HUDEP-2 (cell line): ENCODE measurements around the gene INTS1.
A peak's percentile ranks its signal among the peaks of the same experiment; 100 is the strongest.

Experiments used
- DNase-seq, 76 experiments: peaks; one replicate each; lab custom pipeline; 2025; ENCODE audit not compliant: unreplicated experiment in 76 of 76; lab: John Stamatoyannopoulos, UW

INTS1 gene

DNA sequence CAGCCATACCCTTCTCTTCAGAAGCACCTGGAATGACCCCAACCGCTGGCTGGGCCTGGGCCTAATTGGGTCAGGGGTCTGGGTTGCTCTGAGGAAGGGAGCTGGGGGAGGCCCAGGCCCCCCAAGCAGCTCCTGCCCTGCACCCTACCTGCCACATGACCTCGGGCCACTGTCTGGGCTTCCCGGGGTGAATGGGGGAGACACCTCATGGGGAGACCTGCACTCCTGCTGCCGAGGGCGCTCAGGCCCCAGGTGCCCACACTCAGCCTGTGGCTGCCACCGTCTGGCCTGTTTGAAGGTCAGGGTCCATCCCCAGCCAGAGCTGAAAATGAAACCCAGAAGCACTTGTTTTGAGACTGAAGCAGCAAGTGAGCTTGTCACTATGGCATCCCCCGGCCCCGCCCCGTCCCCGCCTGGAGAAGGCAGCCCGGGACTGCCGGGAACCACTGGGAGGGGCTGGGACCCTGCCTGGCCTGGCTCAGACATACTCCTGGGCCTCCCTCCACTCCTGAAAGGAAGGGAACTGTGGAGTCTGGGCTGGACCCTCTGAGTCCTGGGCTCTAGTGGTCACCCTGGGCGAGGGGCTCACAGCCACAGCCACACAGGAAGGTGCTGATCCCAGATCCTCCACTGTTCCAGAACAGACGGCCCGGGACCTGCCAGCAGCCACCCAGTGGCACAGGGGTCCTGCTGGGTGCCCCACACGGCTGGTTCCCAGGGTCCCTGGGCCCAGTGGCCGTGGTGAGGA, 37.5 kb downstream of the INTS1 start:
- DNase-seq: peak in 15 of 76 experiments; percentile 14 to 42 (median 26)

DNA sequence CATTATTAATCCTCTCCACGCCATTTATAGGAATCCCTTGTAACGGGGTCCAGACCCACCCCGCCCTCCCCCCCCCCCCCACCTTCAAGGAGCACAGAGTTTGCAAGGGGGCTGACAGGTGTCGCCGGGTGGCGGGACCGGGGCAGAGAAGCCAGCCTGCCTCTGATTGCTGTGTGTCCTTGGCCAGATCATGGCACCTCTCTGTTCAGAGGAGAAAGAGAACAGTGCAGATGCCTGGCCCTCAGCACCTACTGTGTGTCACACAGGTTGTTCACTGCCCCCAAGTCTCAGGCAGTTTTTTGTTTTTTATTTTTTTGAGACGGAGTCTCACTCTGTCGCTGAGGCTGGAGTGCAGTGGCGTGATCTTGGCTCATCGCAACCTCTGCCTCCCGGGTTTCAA, 39.5 kb downstream of the INTS1 start:
- DNase-seq: no peak

GRCh38 chr7:1463676-1464223, 40.4 kb downstream of the INTS1 start:
- DNase-seq: peak in 1 of 76 experiments; percentile 30

GRCh38 chr7:1461646-1462375, 42.4 kb downstream of the INTS1 start:
- peak in 27 of 76 experiments; percentile 32 to 94 (median 49) for DNase-seq

DNA sequence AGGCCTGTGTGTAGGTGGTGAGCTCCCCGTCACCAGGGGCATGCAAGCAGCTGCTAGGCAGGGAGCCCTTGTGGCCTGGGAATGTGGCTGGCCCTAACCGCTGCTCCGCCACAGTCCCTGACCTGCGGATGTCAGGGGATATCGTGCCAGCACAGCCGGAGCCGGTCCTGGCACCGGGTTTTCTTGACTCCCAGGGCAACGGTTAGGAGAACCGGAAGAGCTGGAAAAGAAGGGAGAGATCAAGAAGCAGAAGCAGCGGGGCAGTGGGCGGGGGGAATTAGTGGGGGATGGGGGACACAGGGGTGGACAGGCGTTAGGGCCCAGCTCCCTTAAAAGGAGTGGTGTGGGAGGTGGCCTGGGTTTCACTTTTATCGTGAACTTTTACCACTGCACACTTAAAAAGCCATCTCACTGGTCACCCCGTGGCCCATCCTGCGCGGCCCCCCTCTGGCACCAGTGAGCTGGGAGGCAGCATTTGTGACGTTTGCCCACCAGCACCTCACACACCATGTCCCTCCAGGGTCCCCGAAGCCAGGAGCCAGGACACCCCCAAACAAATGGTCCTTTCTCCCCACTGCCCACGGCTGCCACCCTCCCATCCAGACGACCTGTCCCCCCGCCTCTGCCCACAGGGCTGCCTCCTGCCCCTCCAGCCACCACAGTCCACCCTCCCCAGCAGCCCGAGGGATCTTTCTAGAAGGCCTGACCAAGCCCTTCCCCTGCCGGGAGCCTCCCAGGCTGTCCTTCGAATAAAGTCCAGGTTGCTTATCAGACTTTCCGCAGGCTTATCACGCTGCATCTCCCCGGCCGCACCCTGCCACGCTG, 43.2 kb downstream of the INTS1 start:
- DNase-seq: peak in 73 of 76 experiments; percentile 20 to 94 (median 67)

GRCh38 chr7:1459920-1460820, 44.0 kb downstream of the INTS1 start:
- DNase-seq: peak in 17 of 76 experiments; percentile 44 to 95 (median 58)

GRCh38 chr7:1459512-1459892, 44.7 kb downstream of the INTS1 start:
- DNase-seq: peak; percentile 79 to 100 (median 99)

GRCh38 chr7:1458683-1459511, 45.3 kb downstream of the INTS1 start, which contains the start of gene MICALL2:
MICALL2 (minus strand) TSS chr7:1459470; CDS start chr7:1459326, 144 bp downstream.
- peak in 70 of 76 experiments; percentile 6 to 83 (median 62) for DNase-seq

- DNase-seq: peak in 8 of 76 experiments; percentile 18 to 51 (median 40)
Observed at GRCh38 chr7:1457949-1458682, 46.1 kb downstream of the INTS1 start.

DNA sequence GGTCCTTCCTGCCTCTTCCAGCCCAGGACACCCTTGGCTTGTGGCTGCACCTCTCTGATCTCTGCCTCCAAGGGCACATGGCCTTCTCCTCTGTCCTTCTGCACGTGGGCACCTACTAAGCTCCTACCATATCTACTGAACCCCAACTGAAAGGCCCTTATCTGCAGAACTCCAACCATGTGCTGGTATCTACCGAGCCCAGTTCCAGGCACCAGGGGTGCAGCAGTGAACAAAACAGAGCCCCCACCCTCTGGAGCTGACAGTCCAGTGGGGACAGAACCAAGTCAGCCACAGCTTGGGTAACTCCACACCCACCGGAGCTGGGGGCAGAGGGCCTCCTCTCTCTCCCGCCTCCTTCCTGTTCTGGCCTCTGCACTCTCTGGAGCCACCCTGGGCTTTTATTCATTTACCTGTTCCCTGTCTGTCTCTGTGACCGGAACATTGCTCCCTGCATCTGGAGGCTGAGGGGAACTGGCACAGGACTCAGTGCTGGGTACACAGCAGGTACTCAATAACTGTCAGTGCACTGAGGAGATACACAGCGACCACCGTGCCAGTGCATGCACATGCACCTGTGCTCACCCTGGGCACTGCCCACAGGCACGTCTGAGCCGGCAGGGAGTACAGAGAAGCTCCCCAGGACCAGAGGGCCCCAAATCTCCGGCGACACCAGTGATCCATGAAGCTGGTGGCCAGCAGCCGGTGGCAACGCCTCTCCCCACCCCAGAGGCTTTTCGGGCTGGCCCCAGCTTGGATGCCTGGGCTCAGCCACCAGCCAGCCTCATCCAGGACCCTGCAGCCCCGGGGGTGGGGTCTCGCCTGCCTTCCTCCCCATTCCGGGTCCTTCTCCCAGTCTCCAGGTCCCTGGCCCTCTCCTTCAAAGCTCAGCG, 46.9 kb downstream of the INTS1 start:
- peak in 75 of 76 experiments; percentile 48 to 98 (median 91) for DNase-seq

GRCh38 chr7:1455955-1456354, 48.2 kb downstream of the INTS1 start:
- DNase-seq: no peak

DNA sequence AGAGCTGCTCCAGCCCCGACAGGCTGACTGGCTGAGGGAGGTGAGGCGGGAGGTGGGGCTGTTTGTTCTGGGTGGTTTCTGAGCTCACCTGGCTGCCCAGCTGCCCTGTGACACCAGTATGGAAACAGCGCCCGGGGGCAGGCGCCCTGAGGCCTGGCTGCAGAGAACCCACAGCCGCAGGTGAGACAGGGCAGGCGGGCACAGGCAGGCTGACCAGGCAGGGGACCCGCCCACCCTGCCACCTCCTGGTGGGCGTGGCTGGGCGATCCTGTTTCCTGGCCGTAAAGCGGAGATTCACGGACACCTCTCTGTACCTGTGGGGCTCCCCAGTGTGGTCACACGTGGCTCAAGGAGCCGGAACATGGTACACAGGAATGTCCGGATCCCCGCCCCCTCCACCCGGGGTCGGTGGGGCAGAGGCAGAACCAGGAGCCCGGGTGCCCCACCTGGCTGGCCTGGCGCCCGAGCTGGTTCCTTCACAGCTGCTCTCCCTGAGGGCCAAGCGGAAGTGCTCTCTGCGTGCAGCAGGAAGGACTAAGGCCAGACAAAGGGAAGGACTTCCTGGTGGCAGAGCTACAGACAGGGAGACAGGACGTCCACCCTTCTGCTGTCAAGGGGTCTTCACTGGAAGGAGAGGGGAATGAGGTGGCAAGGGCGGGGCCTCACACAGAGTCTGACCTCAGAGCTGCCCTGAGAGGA, 48.8 kb downstream of the INTS1 start:
- no peak for DNase-seq

- DNase-seq: no peak
Observed at GRCh38 chr7:1454542-1454941, 49.6 kb downstream of the INTS1 start.

DNA sequence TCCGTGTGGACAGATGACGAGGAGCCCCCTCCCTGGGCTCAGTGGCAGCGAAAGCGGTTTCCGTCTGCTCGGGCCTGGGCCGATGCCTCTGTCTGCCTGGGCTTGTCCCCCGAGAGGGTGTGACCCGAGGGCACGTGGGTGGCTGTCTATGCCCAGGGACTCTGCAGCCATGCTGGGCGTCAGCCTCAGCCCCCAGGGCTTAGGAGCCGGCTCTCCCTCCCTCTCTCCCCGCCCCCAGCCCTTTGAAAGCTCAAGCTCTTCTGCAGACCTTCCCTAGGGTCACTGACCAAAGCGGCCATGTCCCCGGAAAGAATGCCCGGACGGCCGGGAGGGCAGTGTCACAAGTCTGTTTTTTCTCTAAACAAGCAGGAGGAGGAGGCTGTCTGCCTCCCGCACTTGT, 52.0 kb downstream of the INTS1 start:
- DNase-seq: no peak

DNA sequence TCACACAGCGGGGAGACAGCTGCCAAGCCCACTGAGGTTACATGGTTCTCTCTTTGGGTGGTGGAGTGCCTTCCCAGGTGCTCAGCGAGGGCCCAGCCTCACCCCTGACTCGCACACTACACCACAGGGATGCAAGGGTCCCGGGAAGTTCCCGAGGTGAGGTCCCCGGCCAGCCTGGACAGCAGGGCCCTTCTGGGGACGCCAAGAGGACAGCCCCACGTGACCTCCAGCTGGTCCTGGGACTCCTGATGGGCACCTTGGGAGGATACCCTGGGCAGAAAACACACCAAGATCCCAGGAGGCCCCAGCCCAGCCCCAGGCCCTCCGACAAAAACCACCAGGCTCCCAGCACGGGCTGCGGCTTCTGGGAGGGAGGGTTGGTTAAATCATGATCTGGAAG, 53.2 kb downstream of the INTS1 start:
- no peak for DNase-seq

DNA sequence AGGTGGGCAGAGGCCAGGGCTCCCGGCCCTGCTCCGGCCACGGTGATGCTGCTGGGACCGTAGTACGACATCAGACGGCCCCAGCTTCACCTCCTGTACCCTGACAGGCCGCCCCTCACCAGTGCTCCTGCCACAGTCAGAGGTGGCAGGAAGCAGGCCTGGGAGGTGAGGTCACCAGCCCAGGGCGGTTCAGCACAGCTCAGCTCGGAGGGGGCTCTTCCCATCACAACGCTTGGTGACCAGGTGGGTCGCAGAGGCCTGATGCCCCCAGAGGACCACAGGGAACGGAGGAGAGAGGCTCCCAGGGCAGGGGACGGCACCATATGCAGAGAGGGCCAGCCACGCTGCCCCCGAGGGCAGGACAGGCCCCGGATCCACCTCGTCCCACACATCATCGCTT, 53.8 kb downstream of the INTS1 start:
- no peak for DNase-seq

DNA sequence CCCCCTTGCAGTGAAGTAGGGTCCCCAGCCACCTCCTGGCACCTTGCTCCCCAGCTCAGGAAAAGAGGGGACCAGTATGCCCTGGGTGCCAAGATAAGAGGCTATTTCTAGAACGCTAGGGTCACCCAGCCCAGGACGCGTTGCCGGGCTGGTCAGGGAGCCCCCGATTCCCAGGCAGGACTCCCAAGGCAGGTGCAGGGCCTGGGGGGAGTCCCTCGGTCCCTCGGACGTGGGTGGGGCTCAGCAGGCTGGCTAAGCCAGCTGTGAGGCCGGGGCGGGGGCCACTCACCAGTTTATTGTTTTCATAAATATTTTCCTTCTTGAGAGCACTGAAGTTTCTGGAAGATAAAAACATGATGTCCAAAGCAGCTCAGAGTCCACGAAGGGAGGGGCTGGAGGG, 54.2 kb downstream of the INTS1 start:
- no peak for DNase-seq
